Activated CD8-positive, alpha-beta memory T cell treated with anti-CD3 and anti-CD28 coated beads for 36 hours (primary cell): ENCODE data around the gene SPATA9. TPM values are rescaled to one million over a fixed set of nuclear protein-coding genes. Genes with fewer than 3 reads are reported as not detected.
"Not testable (repeated sequence)": the region's sequence is repeated elsewhere in the genome, so short reads cannot be mapped to it uniquely, and the experiment has no call there.

ENCODE experiments used
- CTCF ChIA-PET: fragments of 350-600 bp; sonication (Branson Sonifier 250); formaldehyde crosslinking; loops from one replicate; lab custom pipeline; 2021; ENCODE audit warnings: antibody characterized with exemption; lab: Charles Lee
- POLR2A ChIA-PET: fragments of 350-600 bp; sonication (Branson Sonifier 250); formaldehyde crosslinking; loops from one replicate; lab custom pipeline; 2021; ENCODE audit warnings: antibody characterized with exemption; lab: Charles Lee
- total RNA-seq, 2 experiments: library from RNA; stranded (reverse); gene quantifications; one replicate each; pipeline ENCODE4 v1.2.3, GENCODE V29; 2021

Gene SPATA9
- total RNA-seq, 2 experiments from 2014 or later = not detected

DNA sequence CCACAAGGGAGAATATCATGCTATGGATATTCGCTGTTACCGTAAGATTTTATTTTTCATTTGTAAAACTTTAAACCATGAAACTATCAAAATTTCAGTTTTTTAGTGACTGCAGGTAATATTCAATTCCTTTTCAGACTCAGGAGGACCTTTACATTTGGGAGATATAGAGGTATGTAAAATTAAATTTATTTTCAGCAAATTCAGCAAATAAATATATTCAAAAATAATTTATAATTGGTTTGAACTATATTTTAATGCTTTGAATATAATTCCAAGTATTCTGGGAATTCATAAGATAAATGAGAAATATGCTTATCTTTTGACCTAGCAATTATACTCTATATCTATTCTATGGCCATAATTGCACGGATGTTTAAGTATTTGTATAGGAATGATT lies 28.6 kb downstream of the SPATA9 start:
- ChIA-PET CTCF (no interaction called here), POLR2A (no interaction called here)

DNA sequence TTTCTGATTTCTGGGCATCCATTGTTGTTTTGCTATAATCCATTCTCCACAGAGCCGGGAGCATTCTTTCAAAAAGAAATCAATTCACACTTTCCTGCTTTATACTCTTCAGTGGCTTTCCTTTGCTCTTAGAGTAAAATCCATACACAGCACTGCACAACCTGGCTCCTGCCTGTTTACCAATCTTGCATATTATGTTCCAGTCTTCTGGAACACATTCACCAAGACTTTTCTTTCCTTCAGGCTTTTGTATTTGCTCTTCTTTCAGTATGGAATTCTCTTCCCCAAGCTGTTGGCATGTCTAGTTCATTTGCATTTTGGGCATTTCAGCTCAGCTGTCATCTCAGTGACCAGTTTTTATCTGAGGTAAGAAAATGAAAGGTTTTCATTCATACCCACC lies 29.9 kb downstream of the SPATA9 start:
- ChIA-PET CTCF (no interaction called here), POLR2A (no interaction called here)

DNA sequence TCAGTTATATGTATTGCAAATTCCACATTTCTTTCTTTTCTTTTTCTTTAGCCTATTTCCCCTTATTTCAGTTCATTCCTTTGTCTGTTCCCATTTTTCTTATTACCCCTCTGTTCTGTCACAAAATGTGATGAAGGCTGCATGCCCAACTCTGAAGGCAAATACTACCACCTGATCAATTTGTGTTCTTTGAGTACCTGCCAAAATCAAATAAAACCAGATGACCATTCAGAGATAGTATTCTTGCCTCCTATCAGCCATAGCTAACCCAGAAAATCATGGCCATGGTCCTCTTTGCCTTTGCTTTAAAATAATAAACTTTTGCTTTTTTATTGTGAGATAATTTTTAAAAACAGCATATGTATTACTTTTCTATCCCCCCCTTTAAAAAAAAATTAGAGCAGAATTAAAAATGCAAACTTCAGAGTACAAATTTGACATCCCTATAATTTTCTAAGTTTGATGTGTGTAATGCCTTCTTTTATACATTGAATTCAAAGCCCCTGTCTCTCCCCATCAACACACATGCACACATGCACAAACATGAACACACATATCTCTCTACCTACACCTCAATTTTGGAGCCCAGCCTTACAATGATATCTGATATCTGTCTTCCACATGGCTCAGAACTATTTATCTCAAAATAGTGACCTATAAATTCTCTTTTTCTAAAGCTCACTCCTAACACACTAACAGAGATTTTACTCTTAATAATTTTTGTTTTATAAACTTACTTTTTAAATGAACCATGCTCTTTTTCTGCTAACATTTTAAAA lies 32.8 kb downstream of the SPATA9 start:
- POLR2A ChIA-PET = interaction anchor here (0.7 kb wide), 1 partner anchor 76 kb away, joined by 5 read pairs; no protein-coding TSS in a partner anchor

DNA sequence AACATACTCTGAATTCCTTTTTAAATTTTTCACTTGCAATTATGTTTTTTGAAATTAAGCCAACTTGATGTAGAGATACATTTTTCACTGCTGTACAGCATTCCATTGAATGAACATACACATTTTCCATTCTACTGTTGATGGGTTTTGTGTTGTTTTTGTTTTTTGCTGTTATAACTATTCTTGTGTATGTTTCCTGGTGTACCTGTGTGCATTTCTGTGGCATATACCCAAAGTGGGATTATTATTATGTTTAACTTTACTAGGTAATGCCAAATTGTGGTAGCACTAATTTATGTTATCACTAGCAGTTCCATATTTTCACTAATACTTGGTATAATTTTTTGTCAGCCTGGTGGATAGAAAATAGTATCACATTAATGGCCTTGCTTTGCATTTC lies 33.5 kb downstream of the SPATA9 start:
- ChIA-PET CTCF (interaction anchor here (0.6 kb wide), 1 partner anchor 1033 kb away, joined by 3 read pairs; no protein-coding TSS in a partner anchor), POLR2A (no interaction called here)

More for the DNA sequence above, 32.8 kb downstream of the SPATA9 start:
- CTCF ChIA-PET = interaction anchor here (1.5 kb wide), 1 partner anchor 131 kb away, joined by 3 read pairs; no protein-coding TSS in a partner anchor

DNA sequence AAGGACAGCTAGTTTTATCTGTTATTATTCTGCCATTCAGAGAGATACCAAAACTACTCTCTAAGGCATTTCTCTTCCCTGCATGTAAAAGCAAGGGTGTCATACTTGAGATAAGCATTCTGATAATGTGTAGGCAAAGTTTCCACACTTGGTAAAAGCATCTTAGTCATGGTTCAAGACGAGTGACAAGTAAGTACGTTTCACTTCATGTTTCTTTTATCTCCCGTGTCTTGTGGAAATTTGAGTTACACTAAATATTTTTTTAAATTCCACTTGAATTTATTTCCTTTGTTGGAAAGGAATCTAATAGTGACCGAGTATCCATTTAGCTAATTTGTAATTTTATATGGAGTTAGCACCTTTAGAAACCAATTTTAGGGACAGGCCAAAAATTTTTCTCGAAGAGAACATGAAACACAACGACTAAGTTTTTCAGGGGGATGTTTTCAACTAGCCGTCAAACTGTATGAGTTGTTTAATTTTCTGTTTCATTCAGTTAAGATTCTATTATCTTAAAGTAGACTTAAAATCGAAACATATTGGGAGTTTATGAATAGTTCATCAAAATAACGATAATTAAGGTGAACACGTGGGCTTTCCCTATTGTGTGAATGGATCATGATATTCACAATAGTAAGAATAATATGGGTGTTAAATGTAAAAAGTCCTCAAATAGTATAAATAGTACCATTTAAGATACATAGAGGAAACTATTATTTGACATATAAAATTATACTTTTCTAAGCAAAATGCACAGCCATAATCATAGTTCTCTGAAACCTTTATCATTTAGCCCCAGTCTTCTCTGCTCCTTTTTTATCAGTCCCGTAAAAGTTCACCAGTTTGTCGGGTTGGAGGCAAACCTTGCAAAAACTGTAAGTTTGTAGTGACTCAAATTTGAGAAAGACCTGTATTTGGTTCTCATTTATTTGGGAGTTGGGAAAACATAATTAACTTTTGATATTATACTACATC lies 34.6 kb downstream of the SPATA9 start:
- CTCF ChIA-PET = interaction anchor here (0.6 to 0.8 kb wide), 2 partner anchors 16 to 1034 kb away, joined by 3 to 5 read pairs; no protein-coding TSS in a partner anchor
- POLR2A ChIA-PET = interaction anchor here (1.3 kb wide), 1 partner anchor 174 kb away, joined by 3 read pairs; the partner anchor contains the start of gene GLRX

DNA sequence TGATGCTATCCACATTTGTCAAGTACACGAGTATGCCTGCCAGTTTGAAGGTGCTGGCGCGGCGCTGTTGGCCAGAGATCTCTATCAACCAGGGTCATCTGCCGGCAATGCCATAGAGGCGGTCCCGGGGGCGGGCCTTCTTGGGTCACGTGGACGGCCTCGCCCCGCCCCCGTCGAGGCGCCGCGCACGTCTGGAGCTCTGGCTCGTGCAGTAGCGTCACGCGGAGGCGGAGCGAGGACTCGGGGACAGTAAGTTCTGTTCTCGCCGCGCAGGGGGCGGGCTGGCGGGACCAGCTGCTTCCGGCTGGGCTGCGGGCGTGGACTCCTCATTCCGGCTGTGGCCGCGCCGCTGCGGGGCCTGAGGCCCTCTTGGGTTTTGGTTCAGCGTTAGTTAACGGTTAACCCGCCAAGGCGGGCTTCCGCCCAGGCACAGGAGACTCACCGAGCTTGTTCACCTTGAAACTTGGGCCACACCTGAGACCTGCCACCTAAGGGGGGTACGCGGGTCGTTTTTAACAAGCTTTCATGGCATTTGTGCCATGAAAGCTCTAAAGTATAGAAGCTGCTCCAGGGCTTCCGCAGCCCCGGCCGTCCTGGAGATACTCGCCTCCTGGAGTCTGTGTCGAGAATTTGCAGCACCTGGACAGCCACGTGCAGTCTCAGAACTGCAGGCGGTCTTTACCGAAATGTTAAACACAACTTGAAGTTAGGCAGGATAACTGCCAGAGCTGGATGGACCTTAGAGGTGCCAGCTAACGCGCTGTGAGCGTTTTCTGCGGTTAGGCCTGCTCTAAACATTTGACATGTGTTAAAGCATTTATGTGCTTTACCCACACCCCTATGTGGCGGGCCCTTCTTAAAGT lies 36.0 kb downstream of the SPATA9 start, which contains the start of gene RFESD:
Gene RFESD, plus strand, starts transcription at position 209 of the 863 bp plus-strand sequence. CDS start 5,495 bp downstream, outside the sequence.
- CTCF ChIA-PET = interaction anchor here (0.8 to 1.4 kb wide), 3 partner anchors 12 to 135 kb away, joined by 5 read pairs; no protein-coding TSS in a partner anchor
- POLR2A ChIA-PET = interaction anchor here (0.6 to 1.5 kb wide), 7 partner anchors 15 to 190 kb away, joined by 3 to 8 read pairs (median 3); partner anchors contain the start of genes ARSK, GLRX and SKIC3

DNA sequence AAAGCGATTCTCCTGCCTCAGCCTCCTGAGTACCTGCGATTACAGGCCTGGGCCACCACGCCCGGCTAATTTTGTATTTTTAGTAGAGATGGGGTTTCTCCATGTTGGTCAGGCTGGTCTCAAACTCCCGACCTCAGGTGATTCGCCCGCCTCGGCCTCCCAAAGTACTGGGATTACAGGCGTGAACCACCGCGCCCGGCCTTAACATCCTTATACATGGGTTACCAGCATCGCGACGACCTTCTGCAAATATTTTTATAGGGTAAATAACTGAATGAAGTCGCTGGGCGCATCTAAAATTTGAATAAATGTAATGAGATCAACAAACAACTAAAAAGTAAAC lies 36.6 kb downstream of the SPATA9 start:
- ChIA-PET CTCF (interaction anchor here (1.4 kb wide), 1 partner anchor 135 kb away, joined by 5 read pairs; no protein-coding TSS in a partner anchor), POLR2A (interaction anchor here (0.6 to 1.5 kb wide), 5 partner anchors 15 to 175 kb away, joined by 3 to 8 read pairs (median 4); partner anchors contain the start of genes ARSK and SKIC3)

DNA sequence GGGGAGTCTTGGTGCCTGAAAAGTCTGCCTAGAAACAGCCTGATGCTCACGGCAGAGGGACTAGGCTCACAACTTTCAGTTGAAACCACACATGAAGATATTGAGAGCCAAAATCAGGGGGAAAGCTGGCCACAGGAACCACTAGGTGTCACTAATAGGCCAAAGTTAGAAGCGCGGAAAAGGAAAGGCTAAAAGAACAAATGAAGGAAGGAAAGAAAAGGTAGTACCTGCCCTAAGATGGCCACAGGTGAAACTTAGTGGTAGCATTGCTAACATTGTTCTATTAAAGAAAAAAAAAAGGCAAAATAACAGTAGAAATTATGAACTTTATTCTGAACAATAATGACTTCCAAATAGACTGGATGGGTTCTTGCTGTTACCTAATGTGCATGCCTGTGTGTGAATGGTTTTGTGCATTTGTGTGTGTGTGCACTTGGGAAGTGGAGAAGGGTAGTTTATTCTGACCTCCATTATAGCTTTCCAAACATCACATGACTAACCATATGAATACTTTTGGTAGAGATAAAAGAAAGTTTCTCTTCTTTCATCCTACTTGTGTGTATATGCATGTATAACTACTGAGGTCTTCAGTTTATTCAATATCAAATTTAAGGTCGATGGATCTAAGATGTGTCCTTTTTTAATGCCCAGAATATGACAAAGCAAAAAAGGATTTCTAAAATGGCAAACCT lies 38.3 kb downstream of the SPATA9 start:
- CTCF ChIA-PET = interaction anchor here (0.7 to 1.2 kb wide), 3 partner anchors 12 to 202 kb away, joined by 3 read pairs; no protein-coding TSS in a partner anchor
- POLR2A ChIA-PET = interaction anchor here (0.6 kb wide), 1 partner anchor 212 kb away, joined by 3 read pairs; no protein-coding TSS in a partner anchor

DNA sequence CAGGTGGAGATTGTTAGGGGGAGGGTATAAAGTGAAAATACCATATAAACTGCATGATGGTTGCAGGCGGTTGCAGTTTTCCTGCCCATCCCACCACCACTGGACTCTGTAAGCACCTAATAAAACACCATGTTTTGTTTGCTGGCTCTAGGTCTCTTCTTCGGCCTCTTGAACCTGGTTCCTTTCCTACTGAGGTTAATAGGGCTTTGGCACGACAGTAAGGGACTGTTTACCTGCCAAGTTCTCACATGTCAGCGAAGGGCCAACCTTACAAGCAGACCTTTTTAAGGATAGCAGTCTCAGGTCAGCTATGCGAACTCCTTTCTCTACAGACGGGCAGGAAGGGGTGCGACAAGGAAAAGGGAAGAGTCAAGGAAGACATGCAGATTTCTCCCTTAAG lies 39.6 kb downstream of the SPATA9 start:
- POLR2A ChIA-PET = no interaction called here
- CTCF ChIA-PET = interaction anchor here (1.0 to 1.2 kb wide), 2 partner anchors 138 to 205 kb away, joined by 3 to 5 read pairs; no protein-coding TSS in a partner anchor

DNA sequence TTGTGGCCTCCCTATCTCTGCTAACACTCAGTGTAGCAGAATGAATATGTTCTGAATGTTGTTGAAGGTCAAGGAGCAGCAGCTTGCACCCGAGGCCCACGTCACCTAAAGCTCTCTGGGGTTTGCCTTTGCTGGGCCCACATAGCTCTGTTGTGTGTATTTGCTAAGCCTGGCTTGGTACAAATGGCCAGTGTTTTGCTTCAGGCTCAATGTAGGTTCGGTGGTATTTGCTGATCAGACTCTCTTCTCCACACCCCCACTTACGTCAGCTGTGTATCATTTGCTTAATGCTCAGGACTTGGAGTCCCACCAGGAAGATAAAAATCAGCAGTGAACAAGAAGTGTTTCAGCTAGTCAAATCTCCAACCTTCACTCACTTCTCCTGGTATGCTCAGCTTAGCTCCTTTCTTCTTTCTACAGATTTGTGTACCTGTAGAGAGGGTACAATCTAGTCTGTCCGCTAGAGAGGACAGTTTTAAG lies 41.0 kb downstream of the SPATA9 start:
- POLR2A ChIA-PET = no interaction called here
- CTCF ChIA-PET = interaction anchor here (0.9 to 1.2 kb wide), 2 partner anchors 140 to 206 kb away, joined by 3 read pairs; no protein-coding TSS in a partner anchor

DNA sequence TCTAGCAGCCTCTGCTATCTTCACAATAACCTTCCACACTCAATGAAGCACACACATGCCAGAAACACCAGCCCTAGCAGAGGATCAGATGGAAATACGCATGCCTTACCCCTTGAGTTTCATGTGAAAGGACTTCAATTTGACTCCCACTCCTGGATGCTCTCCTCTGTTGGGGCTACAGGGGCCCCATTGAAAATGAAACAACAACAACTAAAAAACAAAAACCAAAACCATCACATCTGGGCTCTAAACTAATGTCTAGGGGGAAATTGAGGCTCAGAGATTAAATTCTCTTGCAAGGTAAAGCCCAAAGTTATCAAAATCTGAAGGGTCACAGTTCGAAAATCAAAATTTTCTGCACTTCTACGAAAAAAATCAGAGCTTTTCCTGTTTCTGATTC lies 44.2 kb downstream of the SPATA9 start:
- ChIA-PET POLR2A (no interaction called here), CTCF (no interaction called here)

DNA sequence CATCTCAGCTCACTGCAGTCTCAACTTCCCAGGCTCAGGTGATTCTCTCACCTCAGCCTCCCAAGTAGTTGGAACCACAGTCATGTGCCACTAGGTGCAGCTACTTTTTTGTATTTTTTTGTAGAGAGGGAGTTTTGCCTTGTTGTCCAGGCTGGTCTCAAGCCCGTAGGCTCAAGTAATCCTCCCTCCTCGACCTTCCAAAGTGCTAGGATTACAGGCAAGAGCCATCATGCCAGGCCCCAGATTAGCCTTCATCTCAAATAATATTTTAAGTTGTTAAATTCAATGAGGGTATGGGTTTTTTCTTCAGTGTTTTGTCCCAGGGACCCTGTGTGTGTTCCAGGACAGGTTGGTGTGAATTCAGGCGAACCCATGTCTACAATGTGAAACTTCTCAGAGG lies 48.7 kb downstream of the SPATA9 start:
- CTCF ChIA-PET = interaction anchor here (1.6 kb wide), 1 partner anchor 13 kb away, joined by 5 read pairs; the partner anchor contains the start of gene RFESD
- POLR2A ChIA-PET = no interaction called here

DNA sequence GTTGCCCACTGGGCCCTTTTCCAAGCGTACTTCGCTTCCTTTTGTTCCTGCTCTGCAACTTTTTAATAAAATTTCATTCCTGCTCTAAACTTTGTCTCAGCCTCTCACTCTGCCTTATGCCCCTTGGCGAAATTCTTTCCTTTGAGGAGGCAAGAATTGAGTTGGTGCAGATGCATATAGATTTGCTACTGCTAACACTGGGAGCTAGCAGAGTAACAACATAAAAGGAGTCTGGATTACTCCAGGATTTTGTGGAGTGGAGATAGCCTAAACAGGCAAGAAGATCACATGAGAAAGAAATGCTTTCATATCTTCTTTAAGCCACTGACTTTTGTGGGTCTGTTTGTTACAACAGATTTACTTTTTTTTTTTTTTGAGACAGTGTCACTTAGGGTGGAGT lies 49.1 kb downstream of the SPATA9 start:
- CTCF ChIA-PET = interaction anchor here (1.6 kb wide), 1 partner anchor 13 kb away, joined by 5 read pairs; the partner anchor contains the start of gene RFESD

DNA sequence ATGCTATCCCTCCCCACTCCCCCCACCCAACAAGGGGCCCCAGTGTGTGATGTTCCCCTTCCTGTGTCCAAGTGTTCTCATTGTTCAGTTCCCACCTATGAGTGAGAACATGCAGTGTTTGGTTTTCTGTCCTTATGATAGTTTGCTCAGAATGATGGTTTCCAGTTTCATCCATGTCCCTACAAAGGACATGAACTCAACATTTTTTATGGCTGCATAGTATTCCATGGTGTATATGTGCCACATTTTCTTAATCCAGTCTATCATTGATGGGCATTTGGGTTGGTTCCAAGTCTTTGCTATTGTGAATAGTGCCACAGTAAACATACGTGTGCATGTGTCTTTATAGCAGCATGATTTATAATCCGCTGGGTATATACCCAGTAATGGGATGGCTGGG lies 49.8 kb downstream of the SPATA9 start:
- CTCF ChIA-PET = not testable (repeated sequence)
- POLR2A ChIA-PET = interaction anchor here (1.0 kb wide), 1 partner anchor 78 kb away, joined by 3 read pairs; the partner anchor contains the start of genes ARSK and SKIC3

More for the DNA sequence above, 49.1 kb downstream of the SPATA9 start:
- POLR2A ChIA-PET = no interaction called here

DNA sequence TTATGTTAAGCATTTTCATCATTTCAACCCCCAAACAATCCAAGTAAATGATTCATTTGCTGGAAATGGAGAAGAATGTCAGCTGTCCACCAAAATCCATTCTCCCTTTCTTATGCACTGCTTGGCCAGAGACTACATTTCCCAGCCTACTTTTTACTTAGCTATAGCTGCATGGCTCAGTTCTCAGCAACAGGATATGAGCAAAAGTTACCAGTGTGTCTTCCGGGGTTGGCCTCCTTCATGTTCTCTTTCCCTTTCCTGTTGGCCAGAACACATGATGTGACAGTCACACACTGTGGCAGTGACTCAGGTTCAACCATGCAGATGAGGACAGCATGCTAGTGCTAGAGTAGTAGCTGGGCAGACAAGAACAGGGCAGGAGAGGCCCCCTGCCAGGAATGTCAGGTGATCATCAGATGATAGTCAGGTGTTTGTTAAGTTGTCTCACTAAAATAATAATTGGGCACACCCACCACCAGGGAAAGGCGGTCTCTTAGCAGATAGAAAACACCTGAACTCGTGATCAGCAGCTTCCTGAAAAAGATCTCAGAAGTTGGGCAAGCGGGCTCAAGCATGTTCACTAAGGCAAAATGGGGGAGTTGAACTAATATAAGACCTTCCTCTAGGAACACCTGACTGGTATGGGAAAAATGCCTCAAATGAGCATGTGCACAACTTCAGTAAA lies 50.7 kb downstream of the SPATA9 start:
- CTCF ChIA-PET = interaction anchor here (0.8 to 2.0 kb wide), 3 partner anchors 10 to 190 kb away, joined by 3 to 10 read pairs (median 3); partner anchors contain the start of gene GLRX
- POLR2A ChIA-PET = interaction anchor here (1.0 to 2.6 kb wide), 2 partner anchors 15 to 77 kb away, joined by 3 to 8 read pairs; partner anchors contain the start of genes ARSK, RFESD and SKIC3
